Colonic mucosa (tissue), 4 donors: ENCODE results near the gene NDUFA13. TPM values are rescaled to one million over a fixed set of nuclear protein-coding genes. Genes with fewer than 3 reads are reported as not detected.

Source experiments
- DNase-seq: peaks from one replicate; pipeline ENCODE4 v3.0.0-alpha.2; 2020
- H3K27ac ChIP-seq: fragments of 200-600 bp; one replicate; pipeline ENCODE4 v1.8.0; 2021
- H3K27me3 ChIP-seq: fragments of 200-600 bp; one replicate; pipeline ENCODE4 v1.8.0; 2021
- H3K36me3 ChIP-seq: fragments of 200-600 bp; one replicate; pipeline ENCODE4 v1.8.0; 2021
- H3K4me1 ChIP-seq: fragments of 200-600 bp; one replicate; pipeline ENCODE4 v1.8.0; 2021; ENCODE audit warnings: mild to moderate bottlenecking
- H3K4me3 ChIP-seq: fragments of 200-600 bp; one replicate; pipeline ENCODE4 v1.8.0; 2021
- H3K9ac ChIP-seq, 2 donors: one replicate each; pipeline ENCODE4 v1.7.0; 2013; ENCODE audit warnings: control low read depth in 2 of 2, low read depth in 2 of 2, low read length in 2 of 2
- H3K9me3 ChIP-seq: fragments of 200-600 bp; one replicate; pipeline ENCODE4 v1.8.0; 2021
- CTCF ChIP-seq: fragments of 200-600 bp; IDR thresholded peaks from one replicate; pipeline ENCODE4 v1.8.0; 2022; ENCODE audit warnings: antibody characterized with exemption, mild to moderate bottlenecking
- intact Hi-C: fragments of 100-400 bp; cut with DNase I; formaldehyde crosslinking; loops from one replicate; pipeline ENCODE4 v1.14.1; 2022
- total RNA-seq, 2 donors: library from RNA; stranded (reverse); fragmentation: NEBNext Ultra II Directional in 1 of 2; extraction: Animal tissue kit (Norgen Biotek cat#: 25700) in 1 of 2; gene quantifications; one replicate each; pipeline ENCODE4 v1.2.1, GENCODE V29; 2021
- donor health status: healthy.
- donor health status: DM: no; HTN: no; CAD: no.
- donor health status: DM: no; HTN: no; CAD: no.

The NDUFA13 gene
- total RNA-seq, 2 donors from 2014 or later, result 399 to 494 TPM

GRCh38 chr19:19575411-19575810 is 59.4 kb downstream of the NDUFA13 start:
- Histone ChIP-seq H3K27me3 (no peaks in the 10 kb centered on the region), H3K4me1 (no peaks in the 10 kb centered on the region), H3K9ac (no peak overlapping the region), H3K36me3 (no peaks in the 10 kb centered on the region), H3K27ac (no peak overlapping the region), H3K9me3 (no peaks in the 10 kb centered on the region), H3K4me3 (no peak overlapping the region)
- no peak for TF ChIP-seq CTCF
- no peak for DNase-seq
- intact Hi-C loops, result no loop called here

Other genes with a start within 250 kb of the NDUFA13 start
- 10 to 100 TPM in 1 of 2 donors, 1 to 10 TPM in 1; 3.3 to 11.7 TPM for gene TM6SF2, start 242.9 kb upstream of the NDUFA13 start, total RNA-seq
- gene SUGP1, start 195.7 kb upstream of the NDUFA13 start, total RNA-seq, result 10 to 100 TPM; 33.2 to 54.7 TPM
- 10 to 100 TPM; 33.5 to 56.7 TPM for gene MAU2, start 195.4 kb upstream of the NDUFA13 start, total RNA-seq
- 100 to 1,000 TPM; 102 to 145 TPM for gene GATAD2A, start 110.5 kb upstream of the NDUFA13 start, total RNA-seq
- 1 to 10 TPM; 2.2 to 3.6 TPM for gene TSSK6, start 677 bp upstream of the NDUFA13 start, total RNA-seq
- gene YJEFN3, start 12.7 kb downstream of the NDUFA13 start, total RNA-seq, result 10 to 100 TPM in 1 of 2 donors, 1 to 10 TPM in 1; 1.9 to 17.3 TPM
- gene CILP2, start 22.0 kb downstream of the NDUFA13 start, total RNA-seq, result under 1 TPM; 0.05 to 0.35 TPM
- gene PBX4, start 102.5 kb downstream of the NDUFA13 start, total RNA-seq, result 1 to 10 TPM; 2.3 to 4.9 TPM
- 10 to 100 TPM; 16.6 to 22.6 TPM for gene LPAR2, start 112.0 kb downstream of the NDUFA13 start, total RNA-seq
- gene GMIP, start 127.4 kb downstream of the NDUFA13 start, total RNA-seq, result 10 to 100 TPM; 31.4 to 32.2 TPM
- gene ATP13A1, start 147.5 kb downstream of the NDUFA13 start, total RNA-seq, result 10 to 100 TPM; 46.0 to 77.4 TPM
- gene ZNF101, start 152.6 kb downstream of the NDUFA13 start, total RNA-seq, result 10 to 100 TPM; 13.9 to 15.9 TPM
- 1 to 10 TPM; 2.6 to 4.8 TPM for gene ZNF14, start 216.9 kb downstream of the NDUFA13 start, total RNA-seq